Neural progenitor cell (in vitro differentiated cells): ENCODE measurements around the gene ZMIZ1. TPM values are rescaled to one million over a fixed set of nuclear protein-coding genes. Genes with fewer than 3 reads are reported as not detected.

ENCODE experiments used
- DNase-seq: peaks from one replicate; pipeline ENCODE4 v3.0.0-alpha.2; 2016; ENCODE audit warnings: low spot score
- H2AFZ ChIP-seq: fragments of 200-600 bp; sonication (generic); replicated peaks from 2 replicates; pipeline ENCODE4 v1.6.1; 2016; ENCODE audit warnings: antibody characterized with exemption
- H3F3A ChIP-seq: fragments of 200-600 bp; sonication (generic); 2 replicates; pipeline ENCODE4 v1.6.1; 2016; ENCODE audit warnings: antibody characterized with exemption, low read depth
- H3K27ac ChIP-seq: fragments of 200-600 bp; sonication (generic); 2 replicates; pipeline ENCODE4 v1.5.1; 2016; ENCODE audit warnings: mild to moderate bottlenecking
- H3K27me3 ChIP-seq: fragments of 200-600 bp; sonication (generic); 2 replicates; pipeline ENCODE4 v1.6.1; 2016; ENCODE audit warnings: mild to moderate bottlenecking, moderate library complexity
- H3K36me3 ChIP-seq: fragments of 200-600 bp; sonication (generic); 2 replicates; pipeline ENCODE4 v1.5.1; 2016
- H3K4me1 ChIP-seq: fragments of 200-600 bp; sonication (generic); 2 replicates; pipeline ENCODE4 v1.6.1; 2016; ENCODE audit warnings: mixed run types
- H3K4me2 ChIP-seq: fragments of 200-600 bp; sonication (generic); 2 replicates; pipeline ENCODE4 v1.6.1; 2016
- H3K4me3 ChIP-seq: fragments of 200-600 bp; sonication (generic); 2 replicates; pipeline ENCODE4 v1.5.1; 2016
- H3K79me2 ChIP-seq: fragments of 200-600 bp; sonication (generic); 2 replicates; pipeline ENCODE4 v1.6.1; 2016; ENCODE audit warnings: low read depth
- H3K9ac ChIP-seq: fragments of 200-600 bp; sonication (generic); 2 replicates; pipeline ENCODE4 v1.6.1; 2016
- H3K9me3 ChIP-seq: fragments of 200-600 bp; sonication (generic); 2 replicates; pipeline ENCODE4 v1.5.1; 2016; ENCODE audit warnings: low read depth
- H4K20me1 ChIP-seq: fragments of 200-600 bp; sonication (generic); 2 replicates; pipeline ENCODE4 v1.6.1; 2016; ENCODE audit warnings: low read depth
- H3K27ac Mint-ChIP-seq: 3 replicates; pipeline ENCODE4 v1.8.0; 2021; ENCODE audit warnings: mixed read lengths
- H3K27me3 Mint-ChIP-seq: 2 replicates; pipeline ENCODE4 v1.8.0; 2022; ENCODE audit warnings: low read depth, mild to moderate bottlenecking, inconsistent platforms, moderate library complexity, mixed read lengths; ENCODE audit not compliant: insufficient read depth
- H3K36me3 Mint-ChIP-seq: 3 replicates; pipeline ENCODE4 v1.8.0; 2021; ENCODE audit warnings: mixed read lengths
- H3K4me1 Mint-ChIP-seq: 3 replicates; pipeline ENCODE4 v1.8.0; 2021; ENCODE audit warnings: mixed read lengths
- H3K4me3 Mint-ChIP-seq: 3 replicates; pipeline ENCODE4 v1.8.0; 2021; ENCODE audit warnings: mild to moderate bottlenecking, moderate library complexity, mixed read lengths
- H3K9me3 Mint-ChIP-seq: 3 replicates; pipeline ENCODE4 v1.8.0; 2020; ENCODE audit warnings: mixed read lengths
- EZH2 ChIP-seq: fragments of 200-600 bp; sonication (generic); IDR thresholded peaks from 2 replicates; pipeline ENCODE4 v1.6.1; 2017; ENCODE audit warnings: antibody characterized with exemption, mild to moderate bottlenecking, moderate library complexity
- EZH2phosphoT487 ChIP-seq: fragments of 200-600 bp; sonication (generic); IDR thresholded peaks from 2 replicates; pipeline ENCODE4 v1.6.1; 2017; ENCODE audit warnings: antibody characterized with exemption
- total RNA-seq: library from RNA; depleted of rRNA; stranded (reverse); fragments of >200 nt; gene quantifications from 2 replicates; pipeline ENCODE4 v1.2.3, GENCODE V29; 2015; ENCODE audit warnings: low replicate concordance
- TF ChIP-seq, protein P1 (sequence below): fragments of 200-600 bp; sonication (generic); IDR thresholded peaks from 2 replicates; pipeline ENCODE4 v1.5.1; 2017; ENCODE audit warnings: antibody characterized with exemption, mild to moderate bottlenecking

The ZMIZ1 gene
- total RNA-seq, 1 donor from 2014 or later, result 5.8 TPM

DNA sequence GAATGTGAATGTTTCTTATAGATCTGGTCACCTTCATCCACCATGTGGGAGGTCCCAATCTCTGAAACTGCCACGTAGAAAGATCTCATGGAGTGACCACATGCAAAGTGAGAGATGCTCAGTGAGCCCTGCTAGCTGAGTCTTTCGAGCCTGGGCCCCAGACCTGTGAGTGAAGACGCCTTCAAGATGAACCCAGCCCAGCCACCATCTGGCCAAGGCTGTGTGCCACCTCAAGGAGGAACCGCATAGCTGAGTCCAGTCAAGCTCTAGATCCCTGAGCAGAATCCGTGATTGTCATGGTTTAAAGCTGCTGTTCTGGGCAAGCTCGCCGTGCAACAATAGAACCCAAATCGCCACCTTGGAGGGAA lies 258.3 kb downstream of the ZMIZ1 start:
- H3K79me2 ChIP-seq, result no peaks in the 10 kb centered on the region
- no peak for DNase-seq
- no peak overlapping the region for H3K4me2 ChIP-seq
- no peaks in the 10 kb centered on the region for H4K20me1 ChIP-seq
- no peak overlapping the region for H3K27ac ChIP-seq
- H3K4me3 Mint-ChIP-seq, result no peak overlapping the region
- no peaks in the 10 kb centered on the region for H3K4me1 Mint-ChIP-seq
- H3K9ac ChIP-seq, result no peak overlapping the region
- no peak overlapping the region for H2AFZ ChIP-seq
- H3K36me3 Mint-ChIP-seq, result no peaks in the 10 kb centered on the region
- H3K4me3 ChIP-seq, result no peak overlapping the region
- H3K27me3 Mint-ChIP-seq, result peaks cover 5% of the 10 kb centered on the region
- no peaks in the 10 kb centered on the region for H3K27me3 ChIP-seq
- H3K36me3 ChIP-seq, result no peaks in the 10 kb centered on the region
- H3F3A ChIP-seq, result no peaks in the 10 kb centered on the region
- no peaks in the 10 kb centered on the region for H3K4me1 ChIP-seq
- H3K9me3 ChIP-seq, result no peaks in the 10 kb centered on the region
- TF ChIP-seq EZH2phosphoT487, result no peak
- TF ChIP-seq, protein P1, sequence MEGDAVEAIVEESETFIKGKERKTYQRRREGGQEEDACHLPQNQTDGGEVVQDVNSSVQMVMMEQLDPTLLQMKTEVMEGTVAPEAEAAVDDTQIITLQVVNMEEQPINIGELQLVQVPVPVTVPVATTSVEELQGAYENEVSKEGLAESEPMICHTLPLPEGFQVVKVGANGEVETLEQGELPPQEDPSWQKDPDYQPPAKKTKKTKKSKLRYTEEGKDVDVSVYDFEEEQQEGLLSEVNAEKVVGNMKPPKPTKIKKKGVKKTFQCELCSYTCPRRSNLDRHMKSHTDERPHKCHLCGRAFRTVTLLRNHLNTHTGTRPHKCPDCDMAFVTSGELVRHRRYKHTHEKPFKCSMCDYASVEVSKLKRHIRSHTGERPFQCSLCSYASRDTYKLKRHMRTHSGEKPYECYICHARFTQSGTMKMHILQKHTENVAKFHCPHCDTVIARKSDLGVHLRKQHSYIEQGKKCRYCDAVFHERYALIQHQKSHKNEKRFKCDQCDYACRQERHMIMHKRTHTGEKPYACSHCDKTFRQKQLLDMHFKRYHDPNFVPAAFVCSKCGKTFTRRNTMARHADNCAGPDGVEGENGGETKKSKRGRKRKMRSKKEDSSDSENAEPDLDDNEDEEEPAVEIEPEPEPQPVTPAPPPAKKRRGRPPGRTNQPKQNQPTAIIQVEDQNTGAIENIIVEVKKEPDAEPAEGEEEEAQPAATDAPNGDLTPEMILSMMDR, result no peak
- peaks cover 3% of the 10 kb centered on the region for H3K9me3 Mint-ChIP-seq
- H3K27ac Mint-ChIP-seq, result no peak overlapping the region

GRCh38 chr10:79328147-79328701 lies 259.5 kb downstream of the ZMIZ1 start:
- no peaks in the 10 kb centered on the region for H3K27me3 ChIP-seq
- Mint-ChIP-seq H3K36me3 (no peaks in the 10 kb centered on the region), H3K4me1 (no peaks in the 10 kb centered on the region), H3K4me3 (no peak overlapping the region), H3K27ac (no peak overlapping the region), H3K9me3 (peaks cover 5% of the 10 kb centered on the region), H3K27me3 (peaks cover 5% of the 10 kb centered on the region)
- H3K27ac ChIP-seq, result no peak overlapping the region
- H3K4me3 ChIP-seq, result no peak overlapping the region
- no peak overlapping the region for H2AFZ ChIP-seq
- no peaks in the 10 kb centered on the region for H3K36me3 ChIP-seq
- no peaks in the 10 kb centered on the region for H3K9me3 ChIP-seq
- no peak for TF ChIP-seq EZH2phosphoT487
- TF ChIP-seq EZH2, result no peak
- TF ChIP-seq, protein P1, result no peak
- DNase-seq, result no peak
- no peaks in the 10 kb centered on the region for H3K79me2 ChIP-seq
- H3F3A ChIP-seq, result no peaks in the 10 kb centered on the region
- no peak overlapping the region for H3K9ac ChIP-seq
- H4K20me1 ChIP-seq, result no peaks in the 10 kb centered on the region
- H3K4me1 ChIP-seq, result no peaks in the 10 kb centered on the region
- no peak overlapping the region for H3K4me2 ChIP-seq

GRCh38 chr10:79328737-79329504 lies 260.2 kb downstream of the ZMIZ1 start:
- Histone ChIP-seq H3K9me3 (no peaks in the 10 kb centered on the region), H4K20me1 (no peaks in the 10 kb centered on the region), H2AFZ (no peak overlapping the region), H3K79me2 (no peaks in the 10 kb centered on the region), H3K27me3 (no peaks in the 10 kb centered on the region), H3F3A (no peaks in the 10 kb centered on the region), H3K27ac (no peak overlapping the region), H3K9ac (no peak overlapping the region), H3K4me2 (no peak overlapping the region), H3K4me3 (no peak overlapping the region), H3K4me1 (no peaks in the 10 kb centered on the region), H3K36me3 (no peaks in the 10 kb centered on the region)
- no peak overlapping the region for H3K27ac Mint-ChIP-seq
- DNase-seq, result no peak
- H3K4me1 Mint-ChIP-seq, result no peaks in the 10 kb centered on the region
- TF ChIP-seq, protein P1, result no peak
- no peak for TF ChIP-seq EZH2phosphoT487
- TF ChIP-seq EZH2, result no peak
- H3K4me3 Mint-ChIP-seq, result no peak overlapping the region
- peaks cover 7% of the 10 kb centered on the region for H3K9me3 Mint-ChIP-seq
- H3K36me3 Mint-ChIP-seq, result no peaks in the 10 kb centered on the region
- peaks cover 5% of the 10 kb centered on the region for H3K27me3 Mint-ChIP-seq
